CD4-positive, alpha-beta T cell treated with Interleukin-2 at 100 ng/mL for 4 hours (primary cell): Measurements from ENCODE around the gene WWOX.

ENCODE experiments used
- DNase-seq: peaks from one replicate; pipeline ENCODE4 v3.0.0-alpha.2; 2020; ENCODE audit warnings: low spot score

WWOX gene

DNA sequence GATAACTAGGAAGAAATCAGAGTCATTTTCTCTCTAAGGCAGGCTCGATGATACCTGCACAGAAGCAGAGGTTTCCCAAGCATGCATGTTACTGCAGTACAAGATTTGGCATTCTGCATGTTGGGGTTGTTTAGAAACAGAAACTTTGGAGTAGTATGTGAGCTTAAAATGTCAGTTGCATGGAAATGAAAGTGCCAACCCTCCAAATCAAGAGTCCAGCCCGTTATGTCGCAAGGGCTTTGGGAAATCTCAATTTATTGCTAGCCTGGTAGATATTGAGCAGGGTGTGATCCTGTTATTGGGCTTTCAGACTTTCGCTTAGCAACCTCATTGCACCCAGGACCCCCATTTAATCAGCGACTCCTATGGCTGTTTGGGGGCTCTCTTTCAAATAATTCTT, 1010.3 kb downstream of the WWOX start:
- DNase-seq, result no peak

GRCh38 chr16:79110242-79110641, 1010.8 kb downstream of the WWOX start:
- no peak for DNase-seq

GRCh38 chr16:79110953-79111352, 1011.5 kb downstream of the WWOX start:
- DNase-seq, result no peak

DNA sequence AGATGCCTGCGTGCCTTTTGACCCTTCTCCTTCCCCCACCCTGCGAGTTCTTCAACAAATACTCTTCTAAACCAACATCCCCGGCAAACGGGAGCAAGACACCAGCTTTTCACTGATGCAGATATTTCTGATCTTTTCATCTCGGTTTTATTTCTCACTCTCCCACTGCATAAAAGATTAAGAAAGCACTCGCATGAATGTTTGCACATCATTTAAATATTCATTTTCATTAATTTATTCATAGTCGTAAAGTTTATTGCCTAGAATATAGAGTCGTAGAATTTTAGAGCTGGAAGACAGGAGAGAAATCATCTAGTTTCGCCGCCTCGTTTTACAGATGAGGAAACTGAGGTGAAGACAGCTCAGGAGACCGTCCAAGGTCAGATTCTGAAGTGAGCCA, 1013.0 kb downstream of the WWOX start:
- DNase-seq, result no peak

DNA sequence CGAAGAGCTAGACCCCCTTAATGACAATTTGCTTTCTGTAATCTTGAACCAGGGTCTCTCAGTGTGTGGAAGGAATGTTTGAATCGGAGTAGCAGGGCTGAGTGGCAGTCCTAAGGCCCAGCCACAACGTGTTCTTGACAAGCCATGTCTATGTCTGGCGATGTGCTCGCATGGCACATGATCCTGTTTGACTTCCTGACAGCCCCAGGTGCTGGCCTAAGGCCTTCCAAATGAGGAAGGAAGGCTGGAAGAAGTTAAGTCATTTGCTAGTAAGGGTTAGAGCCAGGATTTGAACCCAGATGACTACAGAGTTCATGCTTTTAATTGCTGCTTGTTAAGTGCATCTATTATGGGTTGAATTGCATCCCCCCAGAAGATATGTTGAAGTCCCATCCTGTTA, 1014.4 kb downstream of the WWOX start:
- no peak for DNase-seq

DNA sequence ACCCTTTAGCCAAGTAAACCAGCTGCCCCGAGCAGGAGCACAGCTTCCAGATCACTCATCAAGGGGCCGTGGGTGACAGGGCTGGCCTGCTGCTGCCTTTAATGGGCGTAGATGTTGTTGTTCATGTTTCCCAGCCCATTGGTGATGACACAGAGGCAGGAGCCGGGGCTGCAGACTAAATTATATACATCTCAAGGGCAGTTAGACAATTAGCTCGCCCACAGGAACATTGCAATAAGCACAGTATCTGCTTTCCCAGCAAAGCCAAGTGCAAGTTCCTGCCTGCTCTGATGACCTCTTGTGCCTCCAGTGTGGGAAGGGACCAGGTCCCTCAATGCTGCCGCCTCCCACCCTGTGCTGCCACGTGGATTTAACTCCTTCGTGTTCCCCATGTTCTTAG, 1015.3 kb downstream of the WWOX start:
- no peak for DNase-seq

- no peak for DNase-seq
Measured at GRCh38 chr16:79121906-79122305, 1022.5 kb downstream of the WWOX start.

GRCh38 chr16:79122343-79122742, 1022.9 kb downstream of the WWOX start:
- DNase-seq, result no peak

DNA sequence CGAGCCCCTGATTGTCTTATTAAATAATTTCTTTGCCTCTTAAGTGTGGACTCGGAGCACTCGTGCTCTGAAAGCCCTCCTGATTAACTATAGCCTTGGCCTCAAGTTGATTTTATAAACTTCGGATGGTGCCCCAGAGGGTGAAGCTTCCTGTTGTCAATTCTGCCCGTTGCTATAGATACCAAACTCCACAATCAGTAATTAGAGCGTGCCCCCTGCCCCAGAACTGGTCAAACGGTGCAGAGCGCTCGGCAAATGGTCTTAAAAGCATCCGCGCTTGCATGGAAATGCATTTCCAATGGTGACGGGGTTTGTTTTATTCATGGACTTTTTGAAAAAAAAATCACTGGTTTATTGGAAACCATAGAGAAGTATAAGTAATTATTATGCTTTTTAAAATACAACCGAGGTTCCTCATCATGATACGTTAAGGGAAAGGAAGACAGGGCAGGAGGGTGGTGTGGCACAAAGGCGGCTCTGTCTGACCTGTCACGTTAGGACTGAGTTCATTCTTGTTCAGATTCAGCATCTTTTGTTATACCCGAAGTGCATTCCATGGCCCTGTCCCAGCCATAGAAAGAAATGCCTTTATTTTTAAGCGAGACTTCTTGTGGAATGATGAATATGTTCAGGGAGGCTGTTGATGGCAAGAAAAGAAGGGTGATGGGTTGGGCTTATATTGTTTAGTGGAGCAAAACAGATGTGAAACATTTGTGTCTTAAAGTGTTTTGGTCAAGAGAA, 1024.7 kb downstream of the WWOX start:
- DNase-seq, result no peak

DNA sequence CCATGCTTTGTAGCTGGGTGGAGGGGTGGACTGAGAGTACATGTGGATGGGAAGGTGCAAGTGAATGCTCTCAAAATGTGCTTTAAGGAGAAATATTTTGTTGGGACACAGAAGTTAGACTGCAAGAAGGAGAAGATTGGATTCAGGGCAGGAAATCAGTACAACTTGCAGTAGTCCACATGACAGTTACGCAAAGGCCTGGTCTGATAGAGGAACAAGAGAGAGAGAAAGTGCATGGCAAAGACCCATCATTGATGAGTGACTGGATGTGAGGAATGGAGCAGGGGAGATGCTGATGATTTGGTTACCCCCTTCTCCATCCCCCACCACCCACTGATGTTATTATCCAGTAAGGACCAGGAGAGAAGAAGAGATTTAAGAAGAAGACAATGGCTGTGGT, 1028.3 kb downstream of the WWOX start:
- no peak for DNase-seq

DNA sequence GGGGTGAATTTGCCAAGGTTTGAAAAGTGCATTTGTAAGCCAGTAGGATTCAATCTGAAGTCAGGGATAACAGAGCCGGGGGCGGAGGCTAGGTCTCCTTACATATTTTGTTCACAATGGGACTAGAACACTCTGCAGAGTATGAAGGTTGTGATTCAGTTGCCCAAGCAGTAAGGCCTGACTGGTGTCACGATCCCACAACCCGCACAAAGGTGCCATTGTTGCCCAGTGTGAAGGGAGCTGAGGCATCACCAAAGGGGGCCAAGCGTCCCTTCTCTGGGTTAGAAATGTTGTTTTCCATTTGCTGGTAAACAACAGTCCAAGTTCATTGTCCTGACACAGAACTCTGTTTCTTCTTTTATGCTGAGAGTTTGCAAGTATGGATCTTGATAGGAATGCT, 1029.3 kb downstream of the WWOX start:
- DNase-seq, result no peak

- DNase-seq, result no peak
Measured at GRCh38 chr16:79130616-79131015, 1031.2 kb downstream of the WWOX start.

GRCh38 chr16:79131321-79132075, 1032.0 kb downstream of the WWOX start:
- no peak for DNase-seq

GRCh38 chr16:79132701-79133100, 1033.2 kb downstream of the WWOX start:
- DNase-seq, result no peak

DNA sequence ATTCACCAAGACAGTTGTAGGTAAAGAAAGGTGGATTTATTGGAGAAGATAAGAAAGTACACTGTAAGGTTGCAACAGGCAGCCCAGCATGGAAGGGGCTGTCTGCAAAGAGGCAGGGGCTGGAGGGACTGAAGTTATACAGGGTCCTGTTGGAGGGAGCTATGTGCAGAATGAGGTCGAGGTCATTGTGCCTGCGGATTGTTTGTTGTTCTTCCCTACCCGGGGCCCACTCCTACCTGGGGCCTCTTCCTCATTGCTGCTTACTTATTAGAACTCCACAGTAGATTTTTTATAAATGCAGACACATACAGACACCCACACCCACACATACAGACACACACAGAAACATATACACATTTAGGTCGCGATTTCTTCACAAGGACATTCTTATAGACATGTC, 1034.8 kb downstream of the WWOX start:
- DNase-seq, result no peak

DNA sequence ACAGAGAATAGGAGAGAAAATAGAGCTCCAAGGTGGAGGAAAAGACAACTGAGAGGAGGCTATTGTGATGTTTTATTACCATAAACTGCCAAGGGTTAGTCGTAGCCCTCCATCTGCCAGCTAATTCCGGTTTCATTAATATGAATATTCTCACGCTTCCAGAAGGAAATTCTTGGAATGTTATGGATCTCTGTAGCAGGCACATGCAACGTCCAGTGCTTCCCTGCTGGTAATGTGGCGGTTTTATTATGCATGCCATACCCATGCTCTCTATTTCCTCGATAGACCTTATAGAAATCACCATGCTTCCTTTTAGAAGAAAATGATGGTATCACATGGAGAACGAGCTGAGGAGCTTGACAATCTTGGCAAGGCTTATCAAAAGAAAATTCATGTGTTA, 1037.5 kb downstream of the WWOX start:
- DNase-seq, result no peak

DNA sequence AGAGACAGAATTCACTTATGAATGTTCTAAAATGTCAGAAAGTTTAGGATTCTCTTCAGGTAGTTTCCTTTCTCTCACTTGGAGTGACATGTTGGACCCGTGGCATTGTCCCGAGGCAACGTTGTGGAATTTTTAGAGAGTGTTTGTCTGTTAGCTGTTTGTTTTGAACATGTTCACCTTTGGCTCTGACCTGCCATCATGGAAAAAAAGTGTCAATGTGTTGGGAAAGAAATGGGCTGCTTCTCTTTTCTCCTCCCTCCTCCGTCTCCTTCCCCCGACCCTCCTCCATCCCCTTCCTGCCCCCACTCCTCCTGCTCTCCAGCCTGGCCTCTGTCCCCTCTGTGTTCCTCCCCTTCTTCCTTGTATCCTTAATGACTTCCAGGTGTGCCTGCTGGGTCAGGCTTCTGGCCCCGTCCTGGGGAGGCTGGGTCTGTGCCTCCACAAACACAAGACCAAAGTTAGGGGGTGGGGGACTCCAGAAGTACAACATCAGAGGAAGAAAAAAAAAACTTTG, 1038.0 kb downstream of the WWOX start:
- DNase-seq, result no peak

DNA sequence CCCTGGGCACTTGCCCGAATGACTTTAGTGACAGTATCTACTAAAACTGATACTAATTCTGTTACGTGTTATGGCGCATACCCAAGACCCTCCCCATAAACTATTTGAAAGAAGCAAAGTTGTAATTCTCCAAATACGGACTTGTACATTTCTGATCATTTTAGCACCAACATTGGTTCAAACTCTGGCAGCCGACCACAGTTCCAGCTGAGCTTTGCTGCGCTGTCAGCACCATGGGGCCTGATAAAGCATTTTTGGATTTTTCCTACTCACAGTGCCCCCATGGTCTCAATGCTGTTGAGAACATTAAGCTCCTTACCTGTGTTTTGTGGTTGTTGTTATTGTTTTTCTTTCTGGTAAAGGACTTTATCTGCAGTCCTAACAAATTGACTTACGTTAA, 1040.3 kb downstream of the WWOX start:
- DNase-seq, result no peak

GRCh38 chr16:79143026-79143425, 1043.6 kb downstream of the WWOX start:
- DNase-seq, result no peak

- DNase-seq, result no peak
Measured at GRCh38 chr16:79150151-79150550, 1050.7 kb downstream of the WWOX start.

- DNase-seq, result no peak
Measured at GRCh38 chr16:79150632-79151310, 1051.3 kb downstream of the WWOX start.

DNA sequence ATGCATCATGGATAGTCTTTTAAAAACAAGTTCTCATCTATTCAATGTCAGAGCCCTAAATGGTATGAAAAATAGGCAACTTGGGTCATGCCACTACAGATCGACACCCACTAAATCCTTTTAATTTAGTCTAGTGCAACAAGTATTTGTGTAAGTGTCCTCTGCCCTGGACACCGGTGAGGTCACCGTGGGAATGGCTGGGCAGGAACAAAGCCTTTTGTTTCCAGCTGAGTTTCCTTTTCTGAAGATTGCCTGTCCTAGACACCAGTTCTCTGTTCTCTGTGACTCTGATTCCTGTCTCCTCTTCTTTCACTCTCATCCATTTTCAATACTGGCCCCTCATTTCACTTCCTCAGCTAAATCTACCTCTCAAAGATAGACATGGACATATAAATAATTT, 1054.6 kb downstream of the WWOX start:
- no peak for DNase-seq

GRCh38 chr16:79155471-79155870, 1056.0 kb downstream of the WWOX start:
- no peak for DNase-seq
